ENCODE measurements around the gene APBA2.

APBA2 gene

DNA sequence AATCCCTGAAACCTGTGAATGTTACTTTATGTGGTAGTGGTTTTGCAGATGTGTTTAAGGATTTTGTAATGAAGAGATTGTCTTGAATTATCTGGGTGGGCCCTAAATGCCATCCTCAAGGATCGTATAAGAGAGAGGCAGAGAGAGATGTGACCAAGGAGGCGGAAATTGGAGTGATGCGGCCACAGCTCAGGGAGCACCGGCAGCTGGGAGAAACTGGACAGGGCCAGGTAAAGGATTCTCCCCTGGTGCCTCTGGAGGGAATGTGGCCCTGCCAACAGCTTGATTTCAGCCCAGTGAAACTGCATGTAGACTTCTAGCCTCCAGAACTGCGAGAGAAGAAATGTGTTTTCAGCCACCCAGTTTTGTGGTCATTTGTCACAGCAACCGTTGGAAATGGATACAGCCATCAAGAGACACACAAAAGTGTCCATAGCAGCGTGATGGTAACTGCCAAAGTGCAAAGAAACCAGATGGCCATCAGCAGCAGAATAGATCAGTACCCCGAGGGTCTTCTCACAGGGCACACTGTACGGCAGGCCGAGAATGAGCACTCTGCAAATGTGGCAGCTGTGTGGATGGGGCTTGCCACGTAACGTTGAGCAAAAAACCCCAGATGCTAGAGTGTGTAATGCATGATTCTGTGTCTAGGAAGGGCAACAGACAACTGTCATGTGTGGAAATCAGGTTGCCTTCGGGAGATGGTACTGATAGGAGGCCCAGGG, 12.2 kb downstream of the APBA2 start:
- DNase-seq, result no peak

- DNase-seq, result no peak
These were observed 13.4 kb downstream of the APBA2 start for GRCh38 chr15:28899061-28899738.

DNA sequence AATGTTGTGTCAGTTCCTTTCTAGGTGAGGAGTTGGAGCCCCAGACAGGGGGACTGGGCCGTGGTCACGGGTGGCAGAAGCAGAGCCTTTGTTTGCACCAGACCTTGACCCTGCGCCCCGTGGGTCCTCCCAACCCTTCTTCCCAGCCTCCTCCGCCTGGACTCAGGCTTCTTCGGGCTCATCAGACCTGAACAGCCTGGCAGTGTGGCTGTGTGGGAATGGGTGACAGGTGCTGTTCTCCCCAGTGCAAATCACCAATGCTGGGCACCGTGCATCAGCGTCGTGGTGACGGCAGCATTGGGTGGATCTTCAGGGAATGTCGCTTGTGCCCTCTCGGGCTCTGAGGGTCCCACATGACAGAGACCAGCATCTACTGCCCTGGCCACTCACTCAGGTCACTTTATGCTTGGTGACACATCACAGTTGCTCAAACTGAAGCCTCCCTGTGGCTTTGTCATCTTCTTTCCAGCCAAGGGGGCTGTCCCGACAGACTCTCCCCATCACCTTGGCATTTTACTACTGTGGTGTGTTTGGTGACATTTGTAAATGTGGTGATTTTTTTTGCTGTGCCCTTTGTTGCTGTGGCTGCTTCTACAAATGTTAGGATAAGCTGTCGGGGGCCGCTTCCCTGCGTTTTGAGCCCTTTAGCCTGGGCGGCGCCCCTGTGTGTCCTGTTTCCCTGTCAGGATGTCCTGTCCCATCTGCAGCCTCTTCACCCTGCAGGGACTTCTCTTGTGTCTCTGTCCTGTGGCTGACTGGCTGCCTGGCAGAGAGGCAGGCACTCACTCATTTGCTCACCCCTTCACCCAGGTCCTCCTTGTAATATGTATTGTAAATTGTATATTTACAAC, 14.5 kb downstream of the APBA2 start:
- DNase-seq, result no peak

DNA sequence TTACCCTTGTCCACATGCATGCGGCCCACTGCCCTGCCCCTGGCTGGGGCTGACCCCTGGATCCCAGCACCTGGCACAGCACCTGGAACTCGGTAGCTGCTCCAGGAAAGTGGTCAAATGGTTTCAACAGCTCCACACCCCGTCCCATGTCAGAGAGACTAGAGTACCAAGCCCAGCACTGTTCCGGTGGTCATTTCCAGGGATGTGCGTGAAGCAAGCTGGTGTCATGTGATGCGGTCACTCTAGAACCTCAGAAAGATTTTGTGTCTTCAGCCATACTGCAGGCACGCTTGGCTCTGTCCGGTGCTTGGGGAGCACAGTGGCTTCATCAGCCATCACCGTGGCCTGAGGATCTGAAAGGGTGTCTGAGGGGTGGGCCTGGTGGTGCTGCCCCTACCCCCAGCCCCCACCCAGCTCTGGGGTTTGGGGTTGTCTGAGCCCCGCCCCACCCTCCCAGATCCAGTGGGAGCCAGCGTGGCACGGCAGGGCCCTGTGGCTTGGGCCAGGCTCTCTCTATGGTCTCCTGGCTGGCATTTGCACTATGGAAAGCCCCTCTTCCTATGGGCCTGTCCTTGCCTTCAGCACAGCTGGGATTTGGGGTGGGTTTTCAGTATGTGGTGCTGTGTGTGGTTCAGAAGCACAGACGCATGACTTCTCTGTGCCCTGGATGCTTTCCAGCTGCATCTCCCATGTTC, 15.3 kb downstream of the APBA2 start:
- no peak for DNase-seq

DNA sequence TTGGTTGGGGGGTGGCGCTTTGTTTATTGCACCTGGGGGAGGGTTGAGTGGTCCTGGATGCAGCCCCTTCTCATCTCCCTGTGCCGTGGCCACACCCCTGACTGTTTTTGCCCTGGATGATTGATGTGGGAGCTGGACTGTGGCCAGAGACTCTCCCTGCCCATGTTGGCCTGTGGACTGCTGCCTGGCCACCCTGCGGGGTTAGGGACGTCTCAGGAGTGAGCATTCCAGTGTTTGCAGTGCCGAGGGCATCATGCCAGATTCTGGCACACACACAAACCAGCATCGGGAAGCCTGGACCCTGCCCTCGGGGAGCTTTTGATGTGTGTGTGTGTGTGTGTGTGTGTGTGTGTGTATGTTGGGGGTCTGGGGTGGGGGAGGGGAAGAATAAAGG, 15.8 kb downstream of the APBA2 start:
- DNase-seq, result no peak

DNA sequence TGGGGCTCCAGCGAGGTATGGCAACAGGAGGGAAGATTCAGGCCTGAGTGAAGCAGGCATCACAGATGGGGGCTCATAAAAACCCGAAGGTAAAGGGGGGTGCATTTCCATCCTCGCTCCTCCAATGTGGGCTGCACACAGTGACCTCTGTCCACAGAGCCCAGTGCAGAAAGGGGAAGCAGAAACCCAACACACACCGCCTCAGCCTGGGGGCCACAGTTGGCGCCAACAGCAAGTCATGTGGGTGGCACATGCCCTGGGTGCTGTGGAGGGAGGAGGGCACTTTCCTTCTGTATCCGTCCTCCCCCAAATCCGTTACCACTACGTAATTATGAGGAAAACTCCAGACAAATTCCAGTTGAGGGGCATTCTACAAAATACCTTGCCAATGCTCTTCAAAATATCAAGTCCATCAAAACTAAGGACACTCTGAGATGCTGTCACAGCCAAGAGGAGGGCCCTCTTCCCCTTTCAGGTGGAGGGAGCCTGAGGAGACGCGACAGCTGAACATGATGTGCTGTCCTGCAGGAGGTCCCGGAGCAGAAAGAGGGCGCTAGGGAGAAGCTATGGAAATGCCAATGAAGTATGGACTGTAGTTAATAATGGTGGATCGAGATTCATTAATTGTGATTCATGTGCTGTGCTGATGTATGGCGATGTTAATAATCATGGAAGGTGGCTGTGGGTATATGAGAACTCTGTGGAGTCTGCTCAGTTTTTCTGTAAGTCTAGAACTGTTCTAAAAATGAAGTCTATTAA, 16.4 kb downstream of the APBA2 start:
- DNase-seq, result no peak

GRCh38 chr15:28902856-28903255, 17.1 kb downstream of the APBA2 start:
- DNase-seq, result no peak

- no peak for DNase-seq
These were observed 17.8 kb downstream of the APBA2 start for GRCh38 chr15:28903555-28903954.

DNA sequence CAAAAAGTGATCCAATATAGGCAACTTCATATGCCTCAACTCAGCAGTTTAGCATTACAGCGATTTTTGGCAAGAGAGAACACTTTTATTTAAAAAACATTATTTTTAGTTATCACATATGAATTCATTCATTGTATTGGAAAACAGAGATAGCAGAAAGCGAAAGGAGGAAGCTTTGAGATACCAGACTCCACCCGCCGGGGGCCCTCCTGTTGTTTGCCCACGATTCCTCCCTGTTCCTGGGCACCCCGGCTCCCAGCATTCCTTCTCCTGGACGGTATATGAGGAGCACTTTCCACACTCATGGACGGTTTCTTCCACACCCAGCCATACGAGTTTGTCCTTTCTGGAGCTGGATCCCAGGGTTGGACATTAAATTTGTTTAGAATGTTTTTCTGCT, 18.2 kb downstream of the APBA2 start:
- DNase-seq, result no peak

- no peak for DNase-seq
These were observed 19.0 kb downstream of the APBA2 start for GRCh38 chr15:28904541-28905315.

- DNase-seq, result no peak
These were observed 21.7 kb downstream of the APBA2 start for GRCh38 chr15:28907338-28907960.

- DNase-seq, result no peak
These were observed 24.3 kb downstream of the APBA2 start for GRCh38 chr15:28909958-28910500.

- no peak for DNase-seq
These were observed 25.6 kb downstream of the APBA2 start for GRCh38 chr15:28911310-28911931.

- no peak for DNase-seq
These were observed 26.6 kb downstream of the APBA2 start for GRCh38 chr15:28912422-28912821.

DNA sequence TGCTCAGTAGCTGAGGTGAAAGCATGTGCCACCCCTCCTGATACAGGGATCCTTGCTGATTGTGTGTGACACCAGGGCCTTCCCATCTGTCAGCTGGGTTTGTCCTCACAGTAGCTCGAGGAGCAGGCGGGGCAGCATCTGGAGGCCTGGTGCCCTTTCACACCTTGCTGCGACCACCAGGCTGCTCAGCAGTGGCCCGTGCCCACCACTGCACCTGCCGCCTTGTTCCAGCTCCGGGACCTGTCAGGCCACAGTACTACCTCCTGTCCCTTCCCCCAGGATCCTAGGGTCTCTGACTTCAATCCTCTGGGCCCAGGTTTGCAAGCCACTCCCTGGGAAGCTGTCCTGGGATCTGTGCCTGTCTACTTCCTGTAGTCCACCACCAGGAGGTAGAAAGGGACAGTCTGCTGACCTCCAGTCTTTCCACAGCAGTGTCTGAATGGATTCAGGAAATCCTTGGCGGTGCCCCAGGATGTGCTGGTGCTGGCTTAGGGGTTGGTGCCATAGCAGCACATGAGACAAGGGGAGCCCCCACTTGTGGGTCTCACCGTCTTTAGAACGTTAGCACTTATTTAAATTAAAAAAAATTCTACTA, 27.5 kb downstream of the APBA2 start:
- no peak for DNase-seq

DNA sequence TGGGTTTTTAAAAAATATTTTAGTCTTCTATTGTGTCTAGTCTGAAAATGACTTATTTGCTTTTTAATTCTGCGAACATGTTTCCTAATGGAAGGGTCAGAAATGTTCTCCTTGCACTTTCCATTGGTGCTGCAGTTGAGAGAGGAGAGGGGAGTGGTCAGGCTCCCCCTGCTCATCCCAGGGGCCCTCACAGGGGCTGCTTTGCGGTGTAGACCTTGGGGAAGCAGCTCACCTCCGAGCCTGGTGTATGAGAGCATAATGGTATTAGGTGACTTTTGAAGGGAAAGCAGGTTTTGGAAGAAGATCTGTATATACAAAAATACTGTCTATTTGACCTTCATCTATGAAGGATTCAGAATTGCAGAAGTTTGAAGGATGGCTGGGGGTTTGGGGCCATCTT, 28.3 kb downstream of the APBA2 start:
- no peak for DNase-seq

DNA sequence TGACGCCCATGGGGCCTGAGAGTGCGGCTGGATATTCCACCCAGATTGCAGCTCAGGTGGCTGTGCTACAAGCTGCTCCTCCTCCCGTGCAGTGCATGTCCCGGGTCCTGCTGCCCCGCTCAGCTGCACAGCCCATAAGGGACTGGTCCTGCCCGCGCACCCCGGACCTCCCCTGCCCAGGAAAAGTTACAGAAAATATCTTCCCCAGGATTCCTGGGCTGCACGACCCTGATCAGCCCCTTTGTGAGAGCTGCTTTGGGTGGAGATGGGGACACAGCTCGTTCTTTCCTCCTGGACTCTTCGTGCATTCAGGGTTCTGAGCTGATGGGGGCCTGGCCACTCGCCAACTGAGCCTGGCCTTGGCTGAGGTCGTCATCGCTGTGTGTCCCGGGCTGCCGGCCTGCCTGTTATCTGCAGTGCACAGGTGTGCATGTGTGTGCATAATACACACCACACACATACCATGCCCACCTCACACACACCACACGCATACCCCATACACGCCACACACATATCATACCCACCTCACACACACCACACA, 28.8 kb downstream of the APBA2 start:
- DNase-seq, result no peak

GRCh38 chr15:28915041-28915810, 29.5 kb downstream of the APBA2 start:
- no peak for DNase-seq

- no peak for DNase-seq
These were observed 30.2 kb downstream of the APBA2 start for GRCh38 chr15:28915935-28916334.
